Upper lobe of left lung (tissue), 6 donors: Measurements from ENCODE around the gene TSPAN17. TPM values are rescaled to one million over a fixed set of nuclear protein-coding genes. Genes with fewer than 3 reads are reported as not detected.

Experiments used
- ATAC-seq, 2 donors: fragments of 200-7000 bp; cut with Tn5 transposase; one replicate each; pipeline ENCODE4 v1.9.1; 2022; ENCODE audit warnings: mild to moderate bottlenecking in 2 of 2, moderate library complexity in 2 of 2; ENCODE audit not compliant: low FRiP score in 2 of 2
- DNase-seq, 2 donors: peaks; one replicate each; pipeline ENCODE4 v3.0.0-alpha.2; 2019 to 2020
- H3K27ac ChIP-seq, 4 donors: fragments of 200-600 bp; sonication (generic); one replicate each; pipeline ENCODE4 v1.5.1; 2016 to 2019
- H3K27me3 ChIP-seq, 4 donors: fragments of 200-600 bp; sonication (generic); one replicate each; pipeline ENCODE4 v1.5.1; 2017 to 2019
- H3K36me3 ChIP-seq, 4 donors: fragments of 200-600 bp; sonication (generic); one replicate each; pipeline ENCODE4 v1.5.1; 2016 to 2019
- H3K4me1 ChIP-seq, 4 donors: fragments of 200-600 bp; sonication (generic); one replicate each; pipeline ENCODE4 v1.5.1; 2018 to 2019
- H3K4me3 ChIP-seq, 4 donors: fragments of 200-600 bp; sonication (generic); one replicate each; pipeline ENCODE4 v1.5.1; 2017 to 2019; ENCODE audit warnings: mild to moderate bottlenecking in 2 of 4, moderate library complexity in 1 of 4
- H3K9me3 ChIP-seq, 4 donors: fragments of 200-600 bp; sonication (generic); one replicate each; pipeline ENCODE4 v1.5.1; 2018 to 2019
- EP300 ChIP-seq, 4 donors: sonication (generic); formaldehyde crosslinking; IDR thresholded peaks; one replicate each; pipeline ENCODE4 v1.5.1; 2017; ENCODE audit warnings: antibody characterized with exemption in 4 of 4, control low read depth in 2 of 4
- POLR2A ChIP-seq, 4 donors: fragments of 450-650 bp; IDR thresholded peaks; one replicate each; pipeline ENCODE4 v1.5.1; 2016 to 2017; ENCODE audit warnings: antibody characterized with exemption in 4 of 4, mild to moderate bottlenecking in 2 of 4
- POLR2AphosphoS5 ChIP-seq, 2 donors: sonication (generic); formaldehyde crosslinking; IDR thresholded peaks; one replicate each; pipeline ENCODE4 v1.5.1; 2017; ENCODE audit warnings: antibody characterized with exemption in 2 of 2
- WGBS, 2 donors: methylation state at CpG; one replicate each; pipeline ENCODE4 v1.1.5; 2017 to 2018; 5-methylcytosine and 5-hydroxymethylcytosine counted together
- total RNA-seq, 6 donors: library from RNA; depleted of rRNA in 4 of 6; stranded (reverse); fragments of >200 nt in 4 of 6; gene quantifications; one replicate each; pipeline versions ENCODE4 v1.1.0 to v1.2.1, GENCODE V29; 2016 to 2021
- TF ChIP-seq, protein P1 (sequence below), 6 experiments: fragments of 450-650 bp in 4 of 6; fragments of 200-600 bp in 2 of 6; sonication (generic) in 2 of 6; IDR thresholded peaks; one replicate each; pipeline ENCODE4 v1.5.1; 2016 to 2019; ENCODE audit warnings: antibody characterized with exemption in 6 of 6
- donor health status: DM: no; HTN: no; CAD: no; lungs with moderate emphysema.
- donor health status: DM: no; HTN: yes; CAD: no; lungs with severe emphysema.

TSPAN17 gene
- total RNA-seq, 6 donors from 2014 or later: 20.1 to 36.8 (median 25.6) TPM

DNA sequence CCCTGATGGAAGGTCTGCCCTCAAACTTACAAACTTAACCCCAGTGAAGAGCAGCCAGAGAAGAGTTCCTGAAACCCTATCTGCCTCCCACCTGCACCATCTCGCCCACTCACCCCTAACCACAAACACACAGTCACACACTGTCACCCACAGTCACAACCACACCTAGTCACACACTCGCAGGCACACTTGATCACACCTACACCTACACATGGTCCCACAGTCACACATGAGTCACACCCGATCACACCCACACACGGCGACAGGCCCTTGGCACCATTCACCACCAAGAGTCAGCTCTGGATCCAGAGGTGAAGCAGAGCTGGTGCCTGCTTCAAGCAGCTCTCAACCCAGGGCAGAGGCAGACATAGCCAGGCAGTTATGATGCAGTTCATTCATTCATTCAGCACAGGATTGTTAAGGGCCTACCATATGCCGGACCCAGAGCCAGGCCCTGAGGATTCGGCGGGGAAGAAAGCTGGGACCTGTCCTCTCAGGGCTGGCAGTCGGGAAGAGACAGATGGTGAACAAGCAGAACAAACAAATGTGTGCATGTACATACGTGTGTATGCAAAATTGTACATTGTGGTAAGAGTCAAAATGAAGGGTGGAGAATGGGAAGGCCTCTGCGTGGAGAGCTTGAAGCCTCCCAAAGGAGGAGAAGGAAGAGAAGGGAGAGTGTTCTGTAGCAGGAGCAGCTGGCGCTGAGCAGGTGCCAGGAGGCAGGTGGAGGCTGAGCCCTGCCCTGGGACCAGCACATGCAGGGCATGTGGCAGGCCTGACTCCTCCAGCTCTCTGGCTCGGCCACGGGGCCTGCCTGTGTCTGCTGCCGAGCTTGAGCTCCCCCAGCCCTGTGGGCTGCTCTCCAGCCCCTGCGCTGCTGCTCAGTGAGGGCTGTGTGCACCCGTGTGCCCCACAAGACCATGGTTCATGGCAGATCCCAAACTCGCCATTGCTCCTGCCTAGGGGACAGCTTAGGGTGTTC lies 6.4 kb downstream of the TSPAN17 start:
- no peak overlapping the region for H3K4me3 ChIP-seq
- H3K27me3 ChIP-seq: no peaks in the 10 kb centered on the region
- no peak for ATAC-seq
- TF ChIP-seq EP300 (IDR thresholded peaks at IDR 0.05) (no peak), POLR2A (IDR thresholded peaks at IDR 0.05) (no peak), POLR2AphosphoS5 (IDR thresholded peaks at IDR 0.05) (no peak)
- TF ChIP-seq, protein P1, sequence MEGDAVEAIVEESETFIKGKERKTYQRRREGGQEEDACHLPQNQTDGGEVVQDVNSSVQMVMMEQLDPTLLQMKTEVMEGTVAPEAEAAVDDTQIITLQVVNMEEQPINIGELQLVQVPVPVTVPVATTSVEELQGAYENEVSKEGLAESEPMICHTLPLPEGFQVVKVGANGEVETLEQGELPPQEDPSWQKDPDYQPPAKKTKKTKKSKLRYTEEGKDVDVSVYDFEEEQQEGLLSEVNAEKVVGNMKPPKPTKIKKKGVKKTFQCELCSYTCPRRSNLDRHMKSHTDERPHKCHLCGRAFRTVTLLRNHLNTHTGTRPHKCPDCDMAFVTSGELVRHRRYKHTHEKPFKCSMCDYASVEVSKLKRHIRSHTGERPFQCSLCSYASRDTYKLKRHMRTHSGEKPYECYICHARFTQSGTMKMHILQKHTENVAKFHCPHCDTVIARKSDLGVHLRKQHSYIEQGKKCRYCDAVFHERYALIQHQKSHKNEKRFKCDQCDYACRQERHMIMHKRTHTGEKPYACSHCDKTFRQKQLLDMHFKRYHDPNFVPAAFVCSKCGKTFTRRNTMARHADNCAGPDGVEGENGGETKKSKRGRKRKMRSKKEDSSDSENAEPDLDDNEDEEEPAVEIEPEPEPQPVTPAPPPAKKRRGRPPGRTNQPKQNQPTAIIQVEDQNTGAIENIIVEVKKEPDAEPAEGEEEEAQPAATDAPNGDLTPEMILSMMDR (IDR thresholded peaks at IDR 0.05): no peak
- no peaks in the 10 kb centered on the region for H3K9me3 ChIP-seq
- H3K36me3 ChIP-seq: peaks cover 0 to 55% (median 30%) of the 10 kb centered on the region in 4 donors
- H3K27ac ChIP-seq: no peak overlapping the region
- 83 to 90% methylated on average over 14 to 18 of the region's 18 CpGs for WGBS, 2 donors
- H3K4me1 ChIP-seq: peaks cover 7 to 17% (median 12%) of the 10 kb centered on the region in 4 donors
- no peak for DNase-seq

DNA sequence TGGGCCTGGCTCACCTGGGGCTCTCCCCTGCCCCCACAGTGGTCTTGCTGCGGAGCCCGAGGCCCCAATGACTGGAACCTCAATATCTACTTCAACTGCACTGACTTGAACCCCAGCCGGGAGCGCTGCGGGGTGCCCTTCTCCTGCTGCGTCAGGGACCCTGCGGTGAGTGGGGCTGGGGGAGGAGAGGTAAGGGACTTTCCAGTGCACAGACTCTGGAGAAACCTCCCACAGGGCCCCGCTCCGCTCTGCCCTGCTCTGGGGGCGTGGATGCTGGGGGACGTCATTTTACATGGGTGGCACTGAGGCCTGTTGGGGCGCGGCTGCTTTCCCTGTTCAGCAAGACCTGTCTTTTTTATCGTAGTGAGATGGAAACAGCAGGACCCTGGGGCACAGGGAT lies 7.6 kb downstream of the TSPAN17 start:
- 80 to 98% methylated on average over 12 to 14 of the region's 14 CpGs for WGBS, 2 donors
- ATAC-seq (no peak), DNase-seq (no peak)
- H3K9me3 ChIP-seq: no peaks in the 10 kb centered on the region
- peaks cover 10 to 18% (median 13%) of the 10 kb centered on the region in 4 donors for H3K4me1 ChIP-seq
- H3K27me3 ChIP-seq: no peaks in the 10 kb centered on the region
- H3K4me3 ChIP-seq: no peak overlapping the region
- TF ChIP-seq POLR2AphosphoS5 (IDR thresholded peaks at IDR 0.05) (no peak), POLR2A (IDR thresholded peaks at IDR 0.05) (no peak), EP300 (IDR thresholded peaks at IDR 0.05) (no peak)
- TF ChIP-seq, protein P1 (IDR thresholded peaks at IDR 0.05): no peak
- no peak overlapping the region for H3K27ac ChIP-seq
- peaks cover 0 to 55% (median 30%) of the 10 kb centered on the region in 4 donors for H3K36me3 ChIP-seq

DNA sequence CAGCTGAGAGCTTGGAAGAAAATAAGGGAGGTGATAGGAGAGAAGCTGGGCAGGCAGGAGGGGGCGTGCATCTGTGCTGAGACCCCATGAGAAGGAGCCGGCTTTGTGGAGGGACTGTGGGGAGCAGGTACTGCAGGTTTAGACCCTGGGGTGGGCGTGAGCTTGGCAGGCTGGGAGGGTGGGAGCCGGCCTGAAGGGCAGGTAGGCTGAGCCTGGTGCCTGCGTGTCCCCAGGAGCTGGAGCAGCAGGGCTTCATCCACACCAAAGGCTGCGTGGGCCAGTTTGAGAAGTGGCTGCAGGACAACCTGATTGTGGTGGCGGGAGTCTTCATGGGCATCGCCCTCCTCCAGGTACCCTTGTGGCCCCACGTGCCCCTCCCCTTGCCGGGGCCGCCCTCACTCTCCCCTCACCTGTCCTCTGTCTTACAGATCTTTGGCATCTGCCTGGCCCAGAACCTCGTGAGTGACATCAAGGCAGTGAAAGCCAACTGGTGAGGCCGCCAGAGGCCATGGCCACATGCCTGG lies 9.2 kb downstream of the TSPAN17 start:
- no peaks in the 10 kb centered on the region for H3K27me3 ChIP-seq
- DNase-seq (no peak), ATAC-seq (no peak)
- H3K9me3 ChIP-seq: no peaks in the 10 kb centered on the region
- no peak overlapping the region for H3K27ac ChIP-seq
- H3K4me3 ChIP-seq: no peak overlapping the region
- WGBS, 2 donors: 93% methylated on average over 9 to 11 of the region's 13 CpGs
- H3K4me1 ChIP-seq: peaks cover 14 to 26% (median 16%) of the 10 kb centered on the region in 4 donors
- no peak for TF ChIP-seq POLR2AphosphoS5 (IDR thresholded peaks at IDR 0.05)
- H3K36me3 ChIP-seq: peaks cover 0 to 55% (median 30%) of the 10 kb centered on the region in 4 donors

DNA sequence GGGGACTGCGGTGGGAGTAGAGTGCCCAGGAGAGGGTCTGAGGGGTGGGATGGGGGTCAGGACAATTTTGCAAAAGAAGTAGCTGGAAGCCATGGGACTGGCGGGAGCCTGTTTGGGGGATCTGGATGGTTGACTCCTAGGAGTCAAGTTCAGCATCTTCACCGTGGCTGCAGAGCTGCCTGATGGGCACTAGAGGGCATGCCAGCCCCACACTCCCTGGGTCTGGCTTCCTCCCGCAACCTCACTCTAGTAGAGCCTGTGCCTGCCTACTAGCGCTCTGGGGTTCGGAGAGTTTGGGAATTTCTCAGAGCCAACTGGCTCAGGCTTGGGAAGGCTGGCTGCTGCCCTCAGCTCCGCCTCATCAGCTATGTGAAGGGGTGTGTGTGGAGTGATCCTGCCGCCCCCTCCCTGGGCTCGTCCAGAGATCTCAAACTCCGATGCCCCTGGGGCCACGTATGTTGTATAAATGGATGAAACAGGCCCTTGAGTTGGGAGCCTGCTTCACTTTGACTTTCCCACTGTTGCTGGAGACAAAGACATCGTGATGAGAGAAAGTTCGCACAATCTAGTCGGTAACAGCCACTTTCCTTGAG lies 10.8 kb downstream of the TSPAN17 start:
- DNase-seq: peak in 1 of 2 donors; percentile 71
- TF ChIP-seq POLR2AphosphoS5 (IDR thresholded peaks at IDR 0.05) (no peak), POLR2A (IDR thresholded peaks at IDR 0.05) (no peak), EP300 (IDR thresholded peaks at IDR 0.05) (no peak)
- TF ChIP-seq, protein P1 (IDR thresholded peaks at IDR 0.05): peak; percentile 63 to 78 (median 69)
- WGBS, 2 donors: 61 to 67% methylated on average over 10 to 13 of the region's 14 CpGs
- Histone ChIP-seq H3K27ac (peak overlapping the region in 1 of 4 donors; percentile 48), H3K4me3 (no peak overlapping the region), H3K4me1 (peaks cover 14 to 26% (median 16%) of the 10 kb centered on the region in 4 donors), H3K36me3 (peaks cover 0 to 46% (median 27%) of the 10 kb centered on the region in 4 donors), H3K27me3 (no peaks in the 10 kb centered on the region), H3K9me3 (no peaks in the 10 kb centered on the region)
- peak; percentile 73 to 85 for ATAC-seq
